Loucy (cell line): ENCODE data around the gene CCDC134.
A peak's percentile ranks its signal among the peaks of the same experiment; 100 is the strongest.

Experiments
- H2AFZ ChIP-seq: fragments of 200-600 bp; sonication (generic); 2 replicates; pipeline ENCODE4 v1.6.0; 2016; ENCODE audit warnings: antibody characterized with exemption, mild to moderate bottlenecking, low read length, moderate library complexity
- H3F3A ChIP-seq: fragments of 200-600 bp; 2 replicates; pipeline ENCODE4 v1.6.0; 2016; ENCODE audit warnings: antibody characterized with exemption, low read depth, mild to moderate bottlenecking
- H3K27me3 ChIP-seq: fragments of 200-600 bp; sonication (generic); 2 replicates; pipeline ENCODE4 v1.6.1; 2014; ENCODE audit warnings: low read length, mild to moderate bottlenecking; ENCODE audit not compliant: insufficient read depth, poor library complexity, severe bottlenecking
- H3K36me3 ChIP-seq: fragments of 200-600 bp; sonication (generic); 2 replicates; pipeline ENCODE4 v1.6.1; 2016; ENCODE audit warnings: low read length; ENCODE audit not compliant: insufficient read depth
- H3K4me1 ChIP-seq: fragments of 200-600 bp; sonication (generic); 2 replicates; pipeline ENCODE4 v1.5.1; 2014; ENCODE audit warnings: low read length, mild to moderate bottlenecking; ENCODE audit not compliant: insufficient read depth, poor library complexity, severe bottlenecking
- H3K4me2 ChIP-seq: fragments of 200-600 bp; sonication (generic); 2 replicates; pipeline ENCODE4 v1.6.0; 2014; ENCODE audit warnings: antibody characterized with exemption, low read length, low read depth, mild to moderate bottlenecking; ENCODE audit not compliant: poor library complexity, severe bottlenecking
- H3K4me3 ChIP-seq: fragments of 200-600 bp; sonication (generic); 2 replicates; pipeline ENCODE4 v1.5.1; 2014; ENCODE audit warnings: low read length, mild to moderate bottlenecking, mixed read lengths; ENCODE audit not compliant: poor library complexity, severe bottlenecking
- H3K79me2 ChIP-seq: fragments of 200-600 bp; sonication (generic); 2 replicates; pipeline ENCODE4 v1.6.1; 2014; ENCODE audit warnings: low read length; ENCODE audit not compliant: insufficient read depth
- H3K9ac ChIP-seq: fragments of 200-600 bp; sonication (generic); 2 replicates; pipeline ENCODE4 v1.6.0; 2014; ENCODE audit warnings: mild to moderate bottlenecking, low read depth, low read length, moderate library complexity; ENCODE audit not compliant: poor library complexity, severe bottlenecking
- H3K9me2 ChIP-seq: fragments of 200-600 bp; sonication (generic); replicated peaks from 2 replicates; pipeline ENCODE4 v1.6.1; 2016; ENCODE audit warnings: low read depth, low read length, mixed read lengths
- H3K9me3 ChIP-seq: fragments of 200-600 bp; sonication (generic); 2 replicates; pipeline ENCODE4 v1.6.1; 2014; ENCODE audit warnings: mild to moderate bottlenecking, antibody characterized with exemption, low read length, low read depth; ENCODE audit not compliant: insufficient read depth
- H4K20me1 ChIP-seq: fragments of 200-600 bp; sonication (generic); 2 replicates; pipeline ENCODE4 v1.6.0; 2014; ENCODE audit warnings: antibody characterized with exemption, low read length, mild to moderate bottlenecking; ENCODE audit not compliant: insufficient read depth, poor library complexity, severe bottlenecking
- EZH2phosphoT487 ChIP-seq: fragments of 200-600 bp; IDR thresholded peaks from 2 replicates; pipeline ENCODE4 v1.6.1; 2018; ENCODE audit warnings: antibody characterized with exemption, mild to moderate bottlenecking, moderate library complexity, borderline replicate concordance
- TF ChIP-seq, protein P1 (sequence below): fragments of 200-600 bp; sonication (generic); conservative IDR thresholded peaks from 2 replicates; pipeline ENCODE4 v1.5.1; 2014; ENCODE audit warnings: mild to moderate bottlenecking, antibody characterized with exemption, low read length

Gene CCDC134

DNA sequence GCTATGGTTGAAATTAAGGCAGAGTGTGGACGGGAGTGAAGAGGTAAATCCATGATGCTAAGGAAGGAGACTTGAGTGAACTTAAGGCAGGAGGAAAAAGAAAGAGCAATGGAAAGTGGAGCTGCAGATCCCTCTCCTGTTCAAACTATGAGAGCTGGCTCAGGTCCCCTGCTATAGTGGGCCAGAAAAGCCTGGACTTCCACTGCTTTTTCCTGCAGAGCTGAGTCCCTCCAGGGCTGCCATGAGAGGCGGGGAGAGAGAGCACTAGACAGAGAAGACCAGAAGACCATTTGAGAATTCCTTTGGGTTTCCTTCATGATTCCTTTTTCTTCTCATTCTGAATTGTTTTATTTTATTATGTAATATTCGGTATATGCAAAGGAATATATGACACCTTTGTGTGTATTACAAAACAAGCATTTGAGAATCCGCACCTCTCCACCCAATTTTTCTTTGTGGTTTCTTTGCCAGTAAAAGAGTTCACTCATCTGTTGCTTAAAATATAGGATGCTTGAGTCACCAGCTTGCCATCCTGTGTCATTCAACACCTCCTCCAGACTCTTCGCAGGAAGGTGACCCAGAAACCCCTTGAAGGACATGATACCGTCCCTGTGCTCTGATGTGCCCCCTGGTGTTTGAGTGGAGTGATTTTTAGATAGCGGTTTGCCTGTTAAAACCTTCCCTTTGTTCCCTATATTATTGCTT is 56.8 kb downstream of the CCDC134 start:
- H3K79me2 ChIP-seq: peaks cover 100% of the 10 kb centered on the region
- H3F3A ChIP-seq: no peaks in the 10 kb centered on the region

DNA sequence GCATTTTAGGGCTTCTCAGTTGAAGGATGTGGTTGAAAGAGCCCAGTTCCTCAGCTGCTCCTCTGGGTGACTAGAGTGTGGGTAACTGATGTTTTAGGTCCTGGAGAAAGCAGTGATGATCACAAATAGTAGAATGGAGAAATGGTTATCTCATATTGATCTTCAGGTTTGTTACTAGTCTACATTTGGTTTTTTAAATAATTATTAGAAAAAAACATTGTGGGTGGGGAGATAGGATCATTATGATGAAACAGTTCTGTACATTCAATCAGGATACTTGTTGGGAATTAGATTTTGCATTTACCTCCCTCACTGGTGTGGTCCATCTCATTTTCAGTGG is 57.4 kb downstream of the CCDC134 start:
- no peak for TF ChIP-seq EZH2phosphoT487
- TF ChIP-seq, protein P1, sequence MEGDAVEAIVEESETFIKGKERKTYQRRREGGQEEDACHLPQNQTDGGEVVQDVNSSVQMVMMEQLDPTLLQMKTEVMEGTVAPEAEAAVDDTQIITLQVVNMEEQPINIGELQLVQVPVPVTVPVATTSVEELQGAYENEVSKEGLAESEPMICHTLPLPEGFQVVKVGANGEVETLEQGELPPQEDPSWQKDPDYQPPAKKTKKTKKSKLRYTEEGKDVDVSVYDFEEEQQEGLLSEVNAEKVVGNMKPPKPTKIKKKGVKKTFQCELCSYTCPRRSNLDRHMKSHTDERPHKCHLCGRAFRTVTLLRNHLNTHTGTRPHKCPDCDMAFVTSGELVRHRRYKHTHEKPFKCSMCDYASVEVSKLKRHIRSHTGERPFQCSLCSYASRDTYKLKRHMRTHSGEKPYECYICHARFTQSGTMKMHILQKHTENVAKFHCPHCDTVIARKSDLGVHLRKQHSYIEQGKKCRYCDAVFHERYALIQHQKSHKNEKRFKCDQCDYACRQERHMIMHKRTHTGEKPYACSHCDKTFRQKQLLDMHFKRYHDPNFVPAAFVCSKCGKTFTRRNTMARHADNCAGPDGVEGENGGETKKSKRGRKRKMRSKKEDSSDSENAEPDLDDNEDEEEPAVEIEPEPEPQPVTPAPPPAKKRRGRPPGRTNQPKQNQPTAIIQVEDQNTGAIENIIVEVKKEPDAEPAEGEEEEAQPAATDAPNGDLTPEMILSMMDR: no peak; the same call in 1 of the 2 replicates
- Histone ChIP-seq H3K9me2 (no peaks in the 10 kb centered on the region), H3K4me3 (no peak overlapping the region), H4K20me1 (peaks cover 92% of the 10 kb centered on the region), H3K27me3 (no peaks in the 10 kb centered on the region), H3K36me3 (peaks cover 9% of the 10 kb centered on the region; the same call in 1 of the 2 replicates), H2AFZ (no peak overlapping the region), H3F3A (no peaks in the 10 kb centered on the region), H3K9me3 (no peaks in the 10 kb centered on the region), H3K4me1 (peaks cover 22% of the 10 kb centered on the region), H3K79me2 (peaks cover 100% of the 10 kb centered on the region), H3K4me2 (peak overlapping the region; percentile 2), H3K9ac (peak overlapping the region; percentile 14)

More for the DNA sequence above, 56.8 kb downstream of the CCDC134 start:
- Histone ChIP-seq H4K20me1 (peaks cover 91% of the 10 kb centered on the region), H3K4me3 (no peak overlapping the region), H2AFZ (no peak overlapping the region), H3K9me2 (no peaks in the 10 kb centered on the region), H3K4me2 (peak overlapping the region; percentile 2), H3K27me3 (no peaks in the 10 kb centered on the region), H3K9ac (no peak overlapping the region), H3K36me3 (peaks cover 9% of the 10 kb centered on the region; the same call in 1 of the 2 replicates), H3K4me1 (peaks cover 22% of the 10 kb centered on the region), H3K9me3 (no peaks in the 10 kb centered on the region)
- TF ChIP-seq, protein P1: peak; percentile 85
- no peak for TF ChIP-seq EZH2phosphoT487

DNA sequence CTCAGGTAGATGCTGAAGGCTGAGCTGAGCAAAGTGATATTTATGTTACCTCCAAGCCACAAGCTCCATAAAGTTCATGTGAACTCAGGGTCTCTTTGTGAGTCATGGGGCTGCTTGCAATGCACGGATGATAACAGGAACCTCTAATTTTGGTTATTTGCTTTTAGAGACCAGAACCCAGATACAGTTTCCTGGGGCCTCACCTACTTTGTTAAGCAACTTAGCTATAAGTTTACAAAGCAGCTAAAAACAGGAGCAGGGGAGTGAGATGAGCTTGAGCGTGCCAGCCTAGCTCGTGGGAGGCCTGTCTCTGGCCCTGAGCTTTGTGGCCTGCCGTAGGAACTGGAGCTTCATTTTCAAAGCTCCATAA is 61.7 kb downstream of the CCDC134 start:
- Histone ChIP-seq H3K27me3 (no peaks in the 10 kb centered on the region), H3K9me2 (no peaks in the 10 kb centered on the region), H3F3A (no peaks in the 10 kb centered on the region), H2AFZ (no peak overlapping the region), H4K20me1 (peaks cover 89% of the 10 kb centered on the region), H3K4me3 (no peak overlapping the region), H3K4me1 (peaks cover 18% of the 10 kb centered on the region), H3K9ac (no peak overlapping the region), H3K79me2 (peaks cover 97% of the 10 kb centered on the region), H3K4me2 (peak overlapping the region; percentile 32), H3K9me3 (no peaks in the 10 kb centered on the region), H3K36me3 (peaks cover 19% of the 10 kb centered on the region; the same call in 1 of the 2 replicates)
- TF ChIP-seq EZH2phosphoT487: no peak
- TF ChIP-seq, protein P1: no peak
